ENCODE data around the gene ZNF764. TPM values are rescaled to one million over a fixed set of nuclear protein-coding genes. Genes with fewer than 3 reads are reported as not detected.

The ZNF764 gene
- total and polyA plus RNA-seq, 9 of the 15 experiments (the other 6 are each of a cell fraction or from before 2014, with no cell fraction given): 0.69 to 10.1 (median 4.1) TPM

GRCh38 chr16:30523768-30524574, 34.2 kb downstream of the ZNF764 start (continued):
- TF ChIP-seq E2F8 (IDR thresholded peaks at IDR 0.05; ENCODE audit: low read depth, partially characterized antibody) (peak; percentile 21), USF2 (CRISPR knock-in tag; IDR thresholded peaks at IDR 0.05) (no peak), ZNF79 (CRISPR knock-in tag; IDR thresholded peaks at IDR 0.05; ENCODE audit: low read depth) (no peak), MAX (CRISPR knock-in tag; IDR thresholded peaks at IDR 0.05) (no peak), E2F3 (CRISPR knock-in tag; IDR thresholded peaks at IDR 0.05) (no peak), SMARCA4 (IDR thresholded peaks at IDR 0.05) (no peak), EGR1 (conservative IDR thresholded peaks at IDR 0.05) (peak; percentile 50), ZNF212 (CRISPR knock-in tag; IDR thresholded peaks at IDR 0.05) (no peak), MCM2 (IDR thresholded peaks at IDR 0.05; ENCODE audit: low read depth) (no peak), ZFP1 (CRISPR knock-in tag; IDR thresholded peaks at IDR 0.05) (no peak), BCOR (IDR thresholded peaks at IDR 0.05) (no peak), PREB (CRISPR knock-in tag; IDR thresholded peaks at IDR 0.05) (no peak), MYNN (IDR thresholded peaks at IDR 0.05) (0 out of 2 replicates have a peak, but pooled peaks have one; percentile 23), MYNN (CRISPR knock-in tag; IDR thresholded peaks at IDR 0.05) (no peak), ZNF436 (CRISPR knock-in tag; IDR thresholded peaks at IDR 0.05) (no peak), HBP1 (CRISPR knock-in tag; IDR thresholded peaks at IDR 0.05) (no peak), NFXL1 (CRISPR knock-in tag; IDR thresholded peaks at IDR 0.05) (no peak), ATF7 (IDR thresholded peaks at IDR 0.05) (no peak), TCF7L2 (IDR thresholded peaks at IDR 0.05; ENCODE audit: low read depth, low read length) (no peak), YY1 (IDR thresholded peaks at IDR 0.05; ENCODE audit: borderline replicate concordance in 1 of 3, control insufficient read depth in 1 of 3, extremely low read depth in 1 of 3, insufficient read depth in 3 of 3, insufficient read length in 1 of 3, insufficient replicate concordance in 2 of 3, low read depth in 1 of 3, low read length in 2 of 3) (no peak), BRD4 (IDR thresholded peaks at IDR 0.05) (no peak), ZBTB7A (IDR thresholded peaks at IDR 0.05; ENCODE audit: borderline replicate concordance, control insufficient read depth, low read depth, low read length) (peak; percentile 50; the same call in 1 of the 2 replicates)

Measured in K562 (cell line).